Panc1 (cell line): ENCODE results near the gene GADD45A. TPM values are rescaled to one million over a fixed set of nuclear protein-coding genes. Genes with fewer than 3 reads are reported as not detected.
A peak's percentile ranks its signal among the peaks of the same experiment; 100 is the strongest.

ENCODE experiments used
- ATAC-seq: fragments of 200-7000 bp; cut with Tn5 transposase; 2 replicates; pipeline ENCODE4 v1.9.1; 2020; ENCODE audit warnings: mild to moderate bottlenecking, moderate library complexity
- BruUV-seq: library from RNA; stranded (reverse); fragments of 400-500 nt; replicated peaks from 2 replicates; lab custom pipeline; 2021; lab: Mats Ljungman, UMichigan
- CTCF ChIA-PET: fragments of 300-600 bp; sonication (Branson Sonifier 250); formaldehyde crosslinking; loops from one replicate; lab custom pipeline; 2022; ENCODE audit warnings: antibody characterized with exemption; lab: Charles Lee
- POLR2A ChIA-PET: fragments of 300-600 bp; sonication (Branson Sonifier 250); formaldehyde crosslinking; loops from one replicate; lab custom pipeline; 2022; ENCODE audit warnings: antibody characterized with exemption; lab: Charles Lee
- DNase-seq: peaks from one replicate; pipeline ENCODE4 v3.0.0-alpha.2; 2010; ENCODE audit warnings: low read depth, low spot score
- H3K27ac ChIP-seq: 2 replicates; pipeline ENCODE4 v1.5.1; 2011; ENCODE audit warnings: mild to moderate bottlenecking, low read length, inconsistent platforms
- H3K27me3 ChIP-seq: fragments of 200-500 bp; sonication (Bioruptor generic); 2 replicates; pipeline ENCODE4 v1.6.0; 2014; ENCODE audit warnings: low read length, inconsistent platforms; ENCODE audit not compliant: control insufficient read depth, insufficient read depth
- H3K36me3 ChIP-seq: fragments of 200-500 bp; sonication (Bioruptor generic); 2 replicates; pipeline ENCODE4 v1.5.1; 2014; ENCODE audit warnings: inconsistent platforms, mild to moderate bottlenecking, low read length, moderate library complexity; ENCODE audit not compliant: control insufficient read depth, insufficient read depth
- H3K4me1 ChIP-seq: 2 replicates; pipeline ENCODE4 v1.5.1; 2011; ENCODE audit warnings: inconsistent platforms, mild to moderate bottlenecking, low read length, moderate library complexity; ENCODE audit not compliant: control insufficient read depth, insufficient read depth
- H3K4me3 ChIP-seq, 2 experiments: 2 replicates each; pipeline ENCODE4 v1.5.1; 2011 to 2012; ENCODE audit warnings: low read depth in 2 of 2, low read length in 2 of 2, mild to moderate bottlenecking in 2 of 2, inconsistent platforms in 1 of 2, moderate library complexity in 1 of 2
- H3K9me3 ChIP-seq: fragments of 200-500 bp; sonication (Bioruptor generic); 2 replicates; pipeline ENCODE4 v1.5.1; 2014; ENCODE audit warnings: low read depth, mild to moderate bottlenecking, inconsistent platforms, low read length, moderate library complexity; ENCODE audit not compliant: control insufficient read depth, insufficient read depth
- CTCF ChIP-seq: fragments of 450-650 bp; IDR thresholded peaks from 2 replicates; pipeline ENCODE4 v1.5.1; 2017; ENCODE audit warnings: mild to moderate bottlenecking
- POLR2AphosphoS5 ChIP-seq: IDR thresholded peaks from 2 replicates; pipeline ENCODE4 v1.6.1; 2012; ENCODE audit warnings: mild to moderate bottlenecking, low read depth, low read length, moderate library complexity
- REST ChIP-seq, 2 experiments: IDR thresholded peaks; 2 replicates each; pipeline ENCODE4 v1.6.1; 2011 to 2012; ENCODE audit warnings: low read depth in 2 of 2, control low read depth in 1 of 2, low read length in 1 of 2, mild to moderate bottlenecking in 1 of 2, moderate library complexity in 1 of 2; ENCODE audit not compliant: insufficient read depth in 1 of 2
- SIN3A ChIP-seq: IDR thresholded peaks from 2 replicates; pipeline ENCODE4 v1.6.1; 2012; ENCODE audit warnings: low read depth, mild to moderate bottlenecking, low read length, moderate library complexity, borderline replicate concordance; ENCODE audit not compliant: insufficient read depth
- TCF7L2 ChIP-seq: IDR thresholded peaks from 2 replicates; pipeline ENCODE4 v1.6.1; 2011; ENCODE audit warnings: mild to moderate bottlenecking, low read depth, low read length, inconsistent platforms
- in situ Hi-C: cut with HindIII; loops from 2 replicates; pipeline ENCODE4 v1.10.0; 2016; ENCODE audit warnings: low sequenced_read_pairs, low pct_unique_long_range_greater_than_20kb
- intact Hi-C: fragments of 100-400 bp; cut with micrococcal nuclease; formaldehyde crosslinking; loops from one replicate; pipeline ENCODE4 v1.10.0; 2022; ENCODE audit not compliant: unreplicated experiment
- total RNA-seq: library from RNA; stranded (reverse); gene quantifications from one replicate; pipeline ENCODE4 v1.2.1, GENCODE V29; 2021; ENCODE audit not compliant: unreplicated experiment

The GADD45A gene
- total RNA-seq, 1 experiment from 2014 or later: 106 TPM

- Histone ChIP-seq H3K4me1 (peaks cover 32% of the 10 kb centered on the region), H3K27ac (peak overlapping the region; percentile 75), H3K4me3 (no peak overlapping the region), H3K27me3 (no peaks in the 10 kb centered on the region), H3K36me3 (no peaks in the 10 kb centered on the region), H3K9me3 (no peaks in the 10 kb centered on the region)
- intact Hi-C loops (no loop called here), in situ Hi-C loops (no loop called here)
- ChIA-PET POLR2A (no interaction called here), CTCF (no interaction called here)
- no peak for DNase-seq
- BruUV-seq: no TSS peak
- ATAC-seq: no peak
- TF ChIP-seq POLR2AphosphoS5 (no peak), CTCF (no peak), REST (IDR thresholded peaks at IDR 0.05; ENCODE audit: insufficient read depth in 1 of 2, low read depth in 2 of 2, low read length in 1 of 2) (no peak), TCF7L2 (no peak), SIN3A (no peak)
These were observed 8.7 kb upstream of the GADD45A start for GRCh38 chr1:67676287-67676686.

GRCh38 chr1:67676946-67677345 lies 8.1 kb upstream of the GADD45A start:
- no peaks in the 10 kb centered on the region for H3K9me3 ChIP-seq
- H3K4me1 ChIP-seq: peaks cover 32% of the 10 kb centered on the region
- intact Hi-C loops (no loop called here), in situ Hi-C loops (no loop called here)
- ATAC-seq: no peak
- no TSS peak for BruUV-seq
- H3K36me3 ChIP-seq: no peaks in the 10 kb centered on the region
- POLR2A ChIA-PET: no interaction called here
- no peaks in the 10 kb centered on the region for H3K27me3 ChIP-seq
- no peak overlapping the region for H3K4me3 ChIP-seq
- no peak for DNase-seq
- CTCF ChIA-PET: no interaction called here
- peak overlapping the region; percentile 75; the same call in 1 of the 2 replicates for H3K27ac ChIP-seq
- TF ChIP-seq SIN3A (no peak), REST (IDR thresholded peaks at IDR 0.05; ENCODE audit: insufficient read depth in 1 of 2, low read depth in 2 of 2, low read length in 1 of 2) (no peak), POLR2AphosphoS5 (no peak), TCF7L2 (no peak), CTCF (no peak; the same call in 1 of the 2 replicates)
